Measurements from ENCODE around the gene KLK8. TPM values are rescaled to one million over a fixed set of nuclear protein-coding genes. Genes with fewer than 3 reads are reported as not detected.

KLK8 gene
- total RNA-seq, 1 experiment from 2014 or later, result not detected

GRCh38 chr19:50980208-50980607 lies 21.2 kb downstream of the KLK8 start:
- intact Hi-C loops (cut with micrococcal nuclease; ENCODE audit: unreplicated experiment), result no loop called here
- H3K27me3 ChIP-seq (replicated peaks; ENCODE audit: insufficient read depth, low read depth, low read length, poor library complexity), result peaks cover 68% of the 10 kb centered on the region
- BruUV-seq (replicated peaks), result no TSS peak
- no peaks in the 10 kb centered on the region for H3K4me1 ChIP-seq (ENCODE audit: insufficient read depth, low read length, poor library complexity, severe bottlenecking)
- H3K36me3 ChIP-seq (ENCODE audit: insufficient read depth, low read length, poor library complexity, severe bottlenecking), result no peaks in the 10 kb centered on the region
- H3K9me3 ChIP-seq (ENCODE audit: low read depth, low read length, poor library complexity, severe bottlenecking), result no peaks in the 10 kb centered on the region
- no peak overlapping the region for H3K4me3 ChIP-seq (ENCODE audit: low read depth, low read length, poor library complexity, severe bottlenecking)
- CTCF ChIA-PET, result no interaction called here
- no peak for DNase-seq (ENCODE audit: low spot score)
- H3K27ac ChIP-seq (ENCODE audit: low read depth, low read length, poor library complexity, severe bottlenecking), result no peak overlapping the region
- TF ChIP-seq EZH2 (IDR thresholded peaks at IDR 0.05; ENCODE audit: borderline replicate concordance, low read depth, low read length, poor library complexity, severe bottlenecking) (no peak), CTCF (conservative IDR thresholded peaks at IDR 0.05; ENCODE audit: low read depth, low read length) (no peak)
- POLR2A ChIA-PET (ENCODE audit: low non-redundant PET), result no interaction called here

GRCh38 chr19:50979758-50980157 lies 21.6 kb downstream of the KLK8 start:
- DNase-seq (ENCODE audit: low spot score), result no peak
- Histone ChIP-seq H3K4me3 (ENCODE audit: low read depth, low read length, poor library complexity, severe bottlenecking) (no peak overlapping the region), H3K9me3 (ENCODE audit: low read depth, low read length, poor library complexity, severe bottlenecking) (no peaks in the 10 kb centered on the region), H3K36me3 (ENCODE audit: insufficient read depth, low read length, poor library complexity, severe bottlenecking) (no peaks in the 10 kb centered on the region), H3K27me3 (replicated peaks; ENCODE audit: insufficient read depth, low read depth, low read length, poor library complexity) (peaks cover 64% of the 10 kb centered on the region), H3K4me1 (ENCODE audit: insufficient read depth, low read length, poor library complexity, severe bottlenecking) (no peaks in the 10 kb centered on the region), H3K27ac (ENCODE audit: low read depth, low read length, poor library complexity, severe bottlenecking) (no peak overlapping the region)
- no peak for TF ChIP-seq CTCF (conservative IDR thresholded peaks at IDR 0.05; ENCODE audit: low read depth, low read length)
- no peak for TF ChIP-seq EZH2 (IDR thresholded peaks at IDR 0.05; ENCODE audit: borderline replicate concordance, low read depth, low read length, poor library complexity, severe bottlenecking)
- no TSS peak for BruUV-seq (replicated peaks)
- CTCF ChIA-PET, result no interaction called here
- intact Hi-C loops (cut with micrococcal nuclease; ENCODE audit: unreplicated experiment), result no loop called here
- POLR2A ChIA-PET (ENCODE audit: low non-redundant PET), result no interaction called here

- H3K4me1 ChIP-seq (ENCODE audit: insufficient read depth, low read length, poor library complexity, severe bottlenecking), result no peaks in the 10 kb centered on the region
- H3K4me3 ChIP-seq (ENCODE audit: low read depth, low read length, poor library complexity, severe bottlenecking), result no peak overlapping the region
- ChIA-PET POLR2A (ENCODE audit: low non-redundant PET) (no interaction called here), CTCF (no interaction called here)
- intact Hi-C loops (cut with micrococcal nuclease; ENCODE audit: unreplicated experiment), result no loop called here
- TF ChIP-seq CTCF (conservative IDR thresholded peaks at IDR 0.05; ENCODE audit: low read depth, low read length) (no peak), EZH2 (IDR thresholded peaks at IDR 0.05; ENCODE audit: borderline replicate concordance, low read depth, low read length, poor library complexity, severe bottlenecking) (no peak)
- H3K9me3 ChIP-seq (ENCODE audit: low read depth, low read length, poor library complexity, severe bottlenecking), result no peaks in the 10 kb centered on the region
- BruUV-seq (replicated peaks), result no TSS peak
- peaks cover 56% of the 10 kb centered on the region for H3K27me3 ChIP-seq (replicated peaks; ENCODE audit: insufficient read depth, low read depth, low read length, poor library complexity)
- no peak overlapping the region for H3K27ac ChIP-seq (ENCODE audit: low read depth, low read length, poor library complexity, severe bottlenecking)
- H3K36me3 ChIP-seq (ENCODE audit: insufficient read depth, low read length, poor library complexity, severe bottlenecking), result no peaks in the 10 kb centered on the region
- no peak for DNase-seq (ENCODE audit: low spot score)
Measured at GRCh38 chr19:50978772-50979390, 22.5 kb downstream of the KLK8 start.
